ENCODE data around the gene NPM1.
A peak's percentile ranks its signal among the peaks of the same experiment; 100 is the strongest.

NPM1 gene

GRCh38 chr5:171441246-171441791, 53.7 kb downstream of the NPM1 start:
- Mint-ChIP-seq H3K4me1 (no peaks in the 10 kb centered on the region), H3K4me3 (no peak overlapping the region)
- DNase-seq: no peak

GRCh38 chr5:171442287-171443042, 54.8 kb downstream of the NPM1 start:
- ATAC-seq (no peak), DNase-seq (no peak)
- peaks cover 9% of the 10 kb centered on the region for H3K27me3 Mint-ChIP-seq
- peak overlapping the region in 1 of 2 donors; percentile 23 for H3K27ac Mint-ChIP-seq
- no peaks in the 10 kb centered on the region for H3K9me3 Mint-ChIP-seq
- H3K4me3 Mint-ChIP-seq: no peak overlapping the region
- H3K4me1 Mint-ChIP-seq: no peaks in the 10 kb centered on the region

More at GRCh38 chr5:171441246-171441791, 53.7 kb downstream of the NPM1 start:
- Mint-ChIP-seq H3K27me3 (peaks cover 8% of the 10 kb centered on the region), H3K27ac (no peak overlapping the region), H3K9me3 (no peaks in the 10 kb centered on the region)
- peak; percentile 22 for ATAC-seq

- H3K9me3 Mint-ChIP-seq: no peaks in the 10 kb centered on the region
- H3K4me3 Mint-ChIP-seq: no peak overlapping the region
- H3K4me1 Mint-ChIP-seq: no peaks in the 10 kb centered on the region
- no peak for DNase-seq
- peak overlapping the region in 1 of 2 donors; percentile 42 for H3K27ac Mint-ChIP-seq
- peaks cover 30% of the 10 kb centered on the region for H3K27me3 Mint-ChIP-seq
- ATAC-seq: no peak
These were observed 56.9 kb downstream of the NPM1 start for GRCh38 chr5:171444582-171444981.

- H3K27me3 Mint-ChIP-seq: peaks cover 40% of the 10 kb centered on the region
- DNase-seq (no peak), ATAC-seq (no peak)
- no peaks in the 10 kb centered on the region for H3K9me3 Mint-ChIP-seq
- peak overlapping the region in 1 of 2 donors; percentile 85 for H3K27ac Mint-ChIP-seq
- no peaks in the 10 kb centered on the region for H3K4me1 Mint-ChIP-seq
- no peak overlapping the region for H3K4me3 Mint-ChIP-seq
These were observed 58.2 kb downstream of the NPM1 start for GRCh38 chr5:171445644-171446516.

- Mint-ChIP-seq H3K27me3 (peaks cover 53% of the 10 kb centered on the region), H3K9me3 (no peaks in the 10 kb centered on the region), H3K4me3 (no peak overlapping the region), H3K4me1 (peaks cover 6% of the 10 kb centered on the region), H3K27ac (no peak overlapping the region)
- ATAC-seq: no peak
- DNase-seq: no peak
These were observed 59.6 kb downstream of the NPM1 start for GRCh38 chr5:171447226-171447625.

- no peaks in the 10 kb centered on the region for H3K9me3 Mint-ChIP-seq
- H3K27me3 Mint-ChIP-seq: peaks cover 75% of the 10 kb centered on the region
- ATAC-seq (no peak), DNase-seq (no peak)
- H3K4me3 Mint-ChIP-seq: no peak overlapping the region
- H3K4me1 Mint-ChIP-seq: peaks cover 6% of the 10 kb centered on the region
- H3K27ac Mint-ChIP-seq: no peak overlapping the region
These were observed 61.8 kb downstream of the NPM1 start for GRCh38 chr5:171449426-171449825.

- H3K4me1 Mint-ChIP-seq: peaks cover 6% of the 10 kb centered on the region
- H3K27ac Mint-ChIP-seq: no peak overlapping the region
- peaks cover 75% of the 10 kb centered on the region for H3K27me3 Mint-ChIP-seq
- no peaks in the 10 kb centered on the region for H3K9me3 Mint-ChIP-seq
- ATAC-seq: peak; percentile 63
- peak overlapping the region in 1 of 2 donors; percentile 77 for H3K4me3 Mint-ChIP-seq
- peak; percentile 11 to 20 for DNase-seq
These were observed 63.0 kb downstream of the NPM1 start for GRCh38 chr5:171450423-171451331.

GRCh38 chr5:171451421-171451820, 63.8 kb downstream of the NPM1 start:
- ATAC-seq (peak; percentile 35), DNase-seq (no peak)
- Mint-ChIP-seq H3K27me3 (peaks cover 71% of the 10 kb centered on the region), H3K4me1 (peaks cover 6% of the 10 kb centered on the region), H3K9me3 (no peaks in the 10 kb centered on the region), H3K4me3 (peak overlapping the region; percentile 67 to 77), H3K27ac (peak overlapping the region in 1 of 2 donors; percentile 90)

GRCh38 chr5:171453056-171453725, 65.5 kb downstream of the NPM1 start:
- H3K4me3 Mint-ChIP-seq: no peak overlapping the region
- peaks cover 63% of the 10 kb centered on the region for H3K27me3 Mint-ChIP-seq
- H3K27ac Mint-ChIP-seq: no peak overlapping the region
- H3K4me1 Mint-ChIP-seq: peaks cover 6% of the 10 kb centered on the region
- DNase-seq (no peak), ATAC-seq (no peak)
- no peaks in the 10 kb centered on the region for H3K9me3 Mint-ChIP-seq

GRCh38 chr5:171453988-171454387, 66.3 kb downstream of the NPM1 start:
- peaks cover 6% of the 10 kb centered on the region for H3K4me1 Mint-ChIP-seq
- peaks cover 55% of the 10 kb centered on the region for H3K27me3 Mint-ChIP-seq
- H3K4me3 Mint-ChIP-seq: no peak overlapping the region
- DNase-seq (no peak), ATAC-seq (no peak)
- no peak overlapping the region for H3K27ac Mint-ChIP-seq
- H3K9me3 Mint-ChIP-seq: no peaks in the 10 kb centered on the region

GRCh38 chr5:171454549-171454948, 66.9 kb downstream of the NPM1 start:
- H3K4me1 Mint-ChIP-seq: peaks cover 6% of the 10 kb centered on the region
- H3K9me3 Mint-ChIP-seq: no peaks in the 10 kb centered on the region
- no peak for DNase-seq
- H3K4me3 Mint-ChIP-seq: no peak overlapping the region
- H3K27ac Mint-ChIP-seq: no peak overlapping the region
- ATAC-seq: no peak
- peaks cover 49% of the 10 kb centered on the region for H3K27me3 Mint-ChIP-seq

GRCh38 chr5:171455522-171455921, 67.9 kb downstream of the NPM1 start:
- no peak for ATAC-seq
- Mint-ChIP-seq H3K4me3 (no peak overlapping the region), H3K27ac (no peak overlapping the region), H3K9me3 (no peaks in the 10 kb centered on the region), H3K27me3 (peaks cover 39% of the 10 kb centered on the region), H3K4me1 (peaks cover 6% of the 10 kb centered on the region)
- DNase-seq: no peak

GRCh38 chr5:171457208-171457981, 69.7 kb downstream of the NPM1 start:
- DNase-seq (no peak), ATAC-seq (no peak)
- Mint-ChIP-seq H3K4me3 (no peak overlapping the region), H3K27me3 (peaks cover 25% of the 10 kb centered on the region), H3K4me1 (no peaks in the 10 kb centered on the region), H3K9me3 (no peaks in the 10 kb centered on the region), H3K27ac (no peak overlapping the region)

GRCh38 chr5:171459839-171460238, 72.2 kb downstream of the NPM1 start:
- Mint-ChIP-seq H3K4me3 (no peak overlapping the region), H3K27ac (peak overlapping the region in 1 of 2 donors; percentile 42), H3K9me3 (no peaks in the 10 kb centered on the region), H3K27me3 (peaks cover 16% of the 10 kb centered on the region), H3K4me1 (no peaks in the 10 kb centered on the region)
- ATAC-seq (no peak), DNase-seq (no peak)

All from stimulated activated naive CD8-positive, alpha-beta T cell treated with anti-CD3 and anti-CD28 coated beads, Interleukin-15, amount 100 ng/mL, for 72 hours (primary cell).